Fibroblast of the aortic adventitia (primary cell): ENCODE results near the gene EIF1AY. TPM values are rescaled to one million over a fixed set of nuclear protein-coding genes. Genes with fewer than 3 reads are reported as not detected.
"Not testable (repeated sequence)": the region's sequence is repeated elsewhere in the genome, so short reads cannot be mapped to it uniquely, and the experiment has no call there.

ENCODE experiments used
- DNase-seq: peaks from one replicate; pipeline ENCODE4 v3.0.0-alpha.2; 2010; ENCODE audit warnings: low read depth
- H3K4me3 ChIP-seq: 2 replicates; pipeline ENCODE4 v1.5.1; 2011; ENCODE audit warnings: low read depth, mild to moderate bottlenecking, control low read depth, low read length, moderate library complexity
- CTCF ChIP-seq: IDR thresholded peaks from 2 replicates; pipeline ENCODE4 v1.5.1; 2011; ENCODE audit warnings: mild to moderate bottlenecking, low read length, control low read depth, inconsistent platforms; ENCODE audit not compliant: insufficient read depth
- total RNA-seq: library from RNA; depleted of rRNA; stranded (reverse); fragments of >200 nt; gene quantifications from 2 replicates; pipeline ENCODE4 v1.2.3, GENCODE V29; 2012; ENCODE audit warnings: low replicate concordance

EIF1AY gene
- total RNA-seq, 1 donor: not detected

GRCh38 chrY:20551840-20552239, 23.7 kb upstream of the EIF1AY start:
- H3K4me3 ChIP-seq: no peak overlapping the region
- DNase-seq: no peak
- no peak for TF ChIP-seq CTCF

- H3K4me3 ChIP-seq, DNase-seq: not testable (repeated sequence)
These were observed 22.7 kb upstream of the EIF1AY start for GRCh38 chrY:20552764-20553323.

- DNase-seq: no peak
- no peak for TF ChIP-seq CTCF
- H3K4me3 ChIP-seq: no peak overlapping the region
These were observed 19.8 kb upstream of the EIF1AY start for GRCh38 chrY:20555820-20556219.

GRCh38 chrY:20558677-20559076, 16.9 kb upstream of the EIF1AY start:
- no peak for TF ChIP-seq CTCF
- DNase-seq: no peak

GRCh38 chrY:20559873-20560512, 15.6 kb upstream of the EIF1AY start:
- TF ChIP-seq CTCF: no peak
- no peak for DNase-seq
- no peak overlapping the region for H3K4me3 ChIP-seq

More at GRCh38 chrY:20558677-20559076, 16.9 kb upstream of the EIF1AY start:
- H3K4me3 ChIP-seq: no peak overlapping the region

GRCh38 chrY:20571306-20571705, 4.3 kb upstream of the EIF1AY start:
- H3K4me3 ChIP-seq: no peak overlapping the region
- no peak for TF ChIP-seq CTCF
- DNase-seq: no peak

GRCh38 chrY:20576506-20576905, 930 bp downstream of the EIF1AY start:
- no peak for TF ChIP-seq CTCF
- no peak for DNase-seq
- H3K4me3 ChIP-seq: no peak overlapping the region
